ENCODE results near the gene SMG6.

DNA sequence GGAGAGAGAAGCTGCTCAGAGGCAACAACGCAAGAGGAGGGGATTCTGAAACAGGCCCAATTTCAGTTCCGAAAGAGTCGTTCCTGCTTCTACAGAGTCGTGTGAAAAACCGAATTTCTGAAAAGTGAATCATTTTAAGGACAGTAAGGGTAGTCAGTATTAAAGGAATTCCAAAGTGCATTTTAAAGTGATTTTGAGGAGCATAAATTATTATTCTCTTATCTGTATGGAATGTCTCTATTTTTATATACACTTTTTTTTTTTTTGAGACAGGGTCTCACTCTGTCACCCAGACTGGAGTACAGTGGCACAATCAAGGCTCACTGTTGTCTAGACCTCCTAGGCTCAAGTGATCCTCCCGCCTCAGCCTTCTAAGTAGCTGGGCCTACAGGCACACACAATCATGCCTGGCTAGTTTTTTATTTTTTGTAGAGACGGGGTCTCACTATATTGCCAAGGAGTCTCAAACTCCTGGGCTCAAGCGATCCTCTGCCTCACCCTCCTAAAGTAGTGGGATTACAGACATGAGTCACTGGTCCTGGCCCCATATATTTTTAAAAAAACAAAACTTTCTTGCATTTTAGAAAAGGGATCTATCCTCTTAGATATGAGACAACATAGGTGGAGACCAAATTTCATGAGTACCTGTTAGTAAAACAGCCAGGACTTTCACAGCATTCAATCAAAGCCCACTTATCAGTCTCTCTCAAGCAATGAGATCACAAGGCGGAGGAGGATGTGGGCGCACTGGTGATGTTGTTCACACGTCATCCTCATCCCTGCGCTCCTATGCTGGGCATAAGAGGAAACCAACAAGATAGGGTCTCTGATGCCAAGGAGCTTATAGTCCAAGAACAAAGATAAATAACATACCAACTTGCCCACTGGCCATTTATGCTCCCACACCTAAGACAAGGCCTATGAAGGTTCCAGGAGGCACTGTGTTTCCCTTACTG is 53.2 kb downstream of the SMG6 start:
- TF ChIP-seq, protein P1, sequence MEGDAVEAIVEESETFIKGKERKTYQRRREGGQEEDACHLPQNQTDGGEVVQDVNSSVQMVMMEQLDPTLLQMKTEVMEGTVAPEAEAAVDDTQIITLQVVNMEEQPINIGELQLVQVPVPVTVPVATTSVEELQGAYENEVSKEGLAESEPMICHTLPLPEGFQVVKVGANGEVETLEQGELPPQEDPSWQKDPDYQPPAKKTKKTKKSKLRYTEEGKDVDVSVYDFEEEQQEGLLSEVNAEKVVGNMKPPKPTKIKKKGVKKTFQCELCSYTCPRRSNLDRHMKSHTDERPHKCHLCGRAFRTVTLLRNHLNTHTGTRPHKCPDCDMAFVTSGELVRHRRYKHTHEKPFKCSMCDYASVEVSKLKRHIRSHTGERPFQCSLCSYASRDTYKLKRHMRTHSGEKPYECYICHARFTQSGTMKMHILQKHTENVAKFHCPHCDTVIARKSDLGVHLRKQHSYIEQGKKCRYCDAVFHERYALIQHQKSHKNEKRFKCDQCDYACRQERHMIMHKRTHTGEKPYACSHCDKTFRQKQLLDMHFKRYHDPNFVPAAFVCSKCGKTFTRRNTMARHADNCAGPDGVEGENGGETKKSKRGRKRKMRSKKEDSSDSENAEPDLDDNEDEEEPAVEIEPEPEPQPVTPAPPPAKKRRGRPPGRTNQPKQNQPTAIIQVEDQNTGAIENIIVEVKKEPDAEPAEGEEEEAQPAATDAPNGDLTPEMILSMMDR (IDR thresholded peaks at IDR 0.05) = no peak
- TF ChIP-seq POLR2A (IDR thresholded peaks at IDR 0.05) (no peak), EP300 (IDR thresholded peaks at IDR 0.05) (no peak)

Data from sigmoid colon (tissue), 4 donors.